GM23338 (cell line): ENCODE measurements around the gene INPP5A. TPM values are rescaled to one million over a fixed set of nuclear protein-coding genes. Genes with fewer than 3 reads are reported as not detected.

Experiments
- ATAC-seq: fragments of 200-7000 bp; cut with Tn5 transposase; 3 replicates; pipeline ENCODE4 v1.9.1; 2020
- DNase-seq: peaks from one replicate; pipeline ENCODE4 v3.0.0-alpha.2; 2015; ENCODE audit warnings: low spot score
- H2AFZ ChIP-seq: fragments of 200-600 bp; sonication (generic); 2 replicates; pipeline ENCODE4 v1.8.0; 2016; ENCODE audit warnings: antibody characterized with exemption, mild to moderate bottlenecking, moderate library complexity
- H3F3A ChIP-seq: fragments of 200-600 bp; sonication (generic); replicated peaks from 2 replicates; pipeline ENCODE4 v1.8.0; 2017; ENCODE audit warnings: antibody characterized with exemption, mixed run types, low read depth
- H3K27ac ChIP-seq: fragments of 200-600 bp; sonication (generic); 2 replicates; pipeline ENCODE4 v1.6.1; 2016; ENCODE audit warnings: low read depth
- H3K27me3 ChIP-seq: fragments of 200-600 bp; sonication (generic); 2 replicates; pipeline ENCODE4 v1.8.0; 2016; ENCODE audit warnings: mild to moderate bottlenecking, mixed run types, moderate library complexity; ENCODE audit not compliant: insufficient read depth
- H3K36me3 ChIP-seq: fragments of 200-600 bp; sonication (generic); 2 replicates; pipeline ENCODE4 v1.8.0; 2016; ENCODE audit warnings: mild to moderate bottlenecking; ENCODE audit not compliant: insufficient read depth
- H3K4me1 ChIP-seq: fragments of 200-600 bp; sonication (generic); 2 replicates; pipeline ENCODE4 v1.8.0; 2016; ENCODE audit warnings: mild to moderate bottlenecking, moderate library complexity; ENCODE audit not compliant: insufficient read depth
- H3K4me2 ChIP-seq: fragments of 200-600 bp; sonication (generic); 2 replicates; pipeline ENCODE4 v1.7.1; 2017; ENCODE audit warnings: mixed run types
- H3K4me3 ChIP-seq: fragments of 200-600 bp; sonication (generic); 2 replicates; pipeline ENCODE4 v1.6.1; 2016; ENCODE audit warnings: mixed run types
- H3K79me2 ChIP-seq: fragments of 200-600 bp; sonication (generic); replicated peaks from 2 replicates; pipeline ENCODE4 v1.8.0; 2017; ENCODE audit warnings: mild to moderate bottlenecking; ENCODE audit not compliant: insufficient read depth
- H3K9me2 ChIP-seq: fragments of 200-600 bp; sonication (generic); 2 replicates; pipeline ENCODE4 v1.8.0; 2017; ENCODE audit not compliant: insufficient read depth
- H4K20me1 ChIP-seq: fragments of 200-600 bp; sonication (generic); replicated peaks from 2 replicates; pipeline ENCODE4 v1.8.0; 2017; ENCODE audit warnings: mild to moderate bottlenecking; ENCODE audit not compliant: insufficient read depth
- H3K27ac Mint-ChIP-seq: 2 replicates; pipeline ENCODE4 v1.8.0; 2020; ENCODE audit warnings: inconsistent platforms, mild to moderate bottlenecking, moderate library complexity, mixed read lengths
- H3K27me3 Mint-ChIP-seq: 3 replicates; pipeline ENCODE4 v1.8.0; 2022; ENCODE audit warnings: low read depth, mild to moderate bottlenecking, moderate library complexity, mixed read lengths, inconsistent platforms; ENCODE audit not compliant: insufficient read depth, poor library complexity
- H3K36me3 Mint-ChIP-seq: 3 replicates; pipeline ENCODE4 v1.8.0; 2021; ENCODE audit warnings: low read depth, mild to moderate bottlenecking, inconsistent platforms, moderate library complexity, mixed read lengths
- H3K4me1 Mint-ChIP-seq: 3 replicates; pipeline ENCODE4 v1.8.0; 2020; ENCODE audit warnings: mild to moderate bottlenecking, inconsistent platforms, mixed read lengths
- H3K4me3 Mint-ChIP-seq: 3 replicates; pipeline ENCODE4 v1.8.0; 2021; ENCODE audit warnings: moderate library complexity, mild to moderate bottlenecking, inconsistent platforms, mixed read lengths
- H3K9me3 Mint-ChIP-seq: 3 replicates; pipeline ENCODE4 v1.8.0; 2020; ENCODE audit warnings: moderate library complexity, mild to moderate bottlenecking, inconsistent platforms, mixed read lengths
- CREB1 ChIP-seq: fragments of 250-450 bp; sonication (Bioruptor Pico); IDR thresholded peaks from 2 replicates; pipeline ENCODE4 v1.5.0; 2020; ENCODE audit warnings: low read depth, mild to moderate bottlenecking, moderate library complexity
- ETS1 ChIP-seq: IDR thresholded peaks from 2 replicates; pipeline ENCODE4 v1.6.1; 2016; ENCODE audit warnings: antibody characterized with exemption
- EZH2phosphoT487 ChIP-seq: fragments of 200-600 bp; sonication (generic); IDR thresholded peaks from one replicate; pipeline ENCODE4 v1.8.1; 2018; ENCODE audit warnings: antibody characterized with exemption; ENCODE audit not compliant: unreplicated experiment
- NANOG ChIP-seq: IDR thresholded peaks from 2 replicates; pipeline ENCODE4 v1.6.1; 2016; ENCODE audit warnings: antibody characterized with exemption, borderline replicate concordance
- POLR2AphosphoS5 ChIP-seq: IDR thresholded peaks from 2 replicates; pipeline ENCODE4 v1.6.1; 2016; ENCODE audit warnings: antibody characterized with exemption, low read depth
- STAT1 ChIP-seq: IDR thresholded peaks from one replicate; pipeline ENCODE4 v1.6.1; 2016; ENCODE audit warnings: antibody characterized with exemption; ENCODE audit not compliant: unreplicated experiment
- ZNF114 ChIP-seq: fragments of 250-450 bp; sonication (Bioruptor Pico); IDR thresholded peaks from 2 replicates; pipeline ENCODE4 v1.5.0; 2020; ENCODE audit warnings: mild to moderate bottlenecking, moderate library complexity
- ZNF331 ChIP-seq: fragments of 250-450 bp; sonication (Bioruptor Pico); IDR thresholded peaks from 2 replicates; pipeline ENCODE4 v1.5.0; 2020; ENCODE audit warnings: low read depth, mild to moderate bottlenecking, moderate library complexity
- ZNF462 ChIP-seq: fragments of 250-450 bp; sonication (Bioruptor Pico); IDR thresholded peaks from 2 replicates; pipeline ENCODE4 v1.5.0; 2020; ENCODE audit warnings: mild to moderate bottlenecking, moderate library complexity
- polyA plus RNA-seq: library from polyadenylated mRNA; unstranded; fragments of >200 nt; fragmentation: Nextera tagmentation; extraction: Ambion mirVana; gene quantifications from 2 replicates; pipeline ENCODE4 v1.2.1, GENCODE V29; 2016
- total RNA-seq: library from RNA; depleted of rRNA; stranded (reverse); fragments of >200 nt; shearing (Covaris generic); gene quantifications from 2 replicates; pipeline ENCODE4 v1.2.3, GENCODE V29; 2014
- TF ChIP-seq, protein P1 (sequence below), 2 experiments: fragments of 200-600 bp in 1 of 2; sonication (generic) in 1 of 2; conservative IDR thresholded peaks; 2 replicates each; pipeline versions ENCODE4 v1.5.1 to v1.6.1; 2016 to 2017; ENCODE audit warnings: antibody characterized with exemption in 2 of 2, low read depth in 2 of 2, mild to moderate bottlenecking in 2 of 2, moderate library complexity in 1 of 2

Gene INPP5A
- total and polyA plus RNA-seq, 2 experiments from 2014 or later, result 5.9 to 40.6 TPM

DNA sequence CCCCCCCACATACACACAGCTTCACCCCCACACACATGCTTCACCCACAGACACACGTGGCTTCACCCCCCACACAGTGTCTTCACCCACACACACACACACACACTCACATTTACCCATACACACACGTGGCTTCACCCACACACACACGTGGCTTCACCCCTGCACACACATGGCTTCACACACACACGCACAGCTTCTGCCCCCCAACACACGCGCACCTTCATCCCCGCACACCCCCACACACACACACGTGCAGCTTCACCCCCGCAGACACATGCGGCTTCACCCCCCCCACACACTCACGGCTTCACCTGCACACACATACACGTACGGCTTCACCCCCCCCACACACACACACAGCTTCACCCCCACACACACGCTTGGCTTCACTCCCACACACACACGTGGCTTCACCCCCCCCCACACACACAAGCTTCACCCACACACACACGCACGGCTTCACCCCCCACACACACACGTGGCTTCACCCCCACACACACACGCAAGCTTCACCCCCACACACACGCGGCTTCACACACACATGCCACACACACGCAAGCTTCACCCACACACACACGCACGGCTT is 165.9 kb downstream of the INPP5A start (continued):
- TF ChIP-seq ETS1, result no peak
- TF ChIP-seq ZNF331 (CRISPR knock-in tag), result no peak
- no peak for TF ChIP-seq EZH2phosphoT487
- TF ChIP-seq, protein P1, sequence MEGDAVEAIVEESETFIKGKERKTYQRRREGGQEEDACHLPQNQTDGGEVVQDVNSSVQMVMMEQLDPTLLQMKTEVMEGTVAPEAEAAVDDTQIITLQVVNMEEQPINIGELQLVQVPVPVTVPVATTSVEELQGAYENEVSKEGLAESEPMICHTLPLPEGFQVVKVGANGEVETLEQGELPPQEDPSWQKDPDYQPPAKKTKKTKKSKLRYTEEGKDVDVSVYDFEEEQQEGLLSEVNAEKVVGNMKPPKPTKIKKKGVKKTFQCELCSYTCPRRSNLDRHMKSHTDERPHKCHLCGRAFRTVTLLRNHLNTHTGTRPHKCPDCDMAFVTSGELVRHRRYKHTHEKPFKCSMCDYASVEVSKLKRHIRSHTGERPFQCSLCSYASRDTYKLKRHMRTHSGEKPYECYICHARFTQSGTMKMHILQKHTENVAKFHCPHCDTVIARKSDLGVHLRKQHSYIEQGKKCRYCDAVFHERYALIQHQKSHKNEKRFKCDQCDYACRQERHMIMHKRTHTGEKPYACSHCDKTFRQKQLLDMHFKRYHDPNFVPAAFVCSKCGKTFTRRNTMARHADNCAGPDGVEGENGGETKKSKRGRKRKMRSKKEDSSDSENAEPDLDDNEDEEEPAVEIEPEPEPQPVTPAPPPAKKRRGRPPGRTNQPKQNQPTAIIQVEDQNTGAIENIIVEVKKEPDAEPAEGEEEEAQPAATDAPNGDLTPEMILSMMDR (conservative IDR thresholded peaks at IDR 0.05; ENCODE audit: low read depth in 2 of 2), result no peak
- TF ChIP-seq ZNF114 (CRISPR knock-in tag), result no peak

DNA sequence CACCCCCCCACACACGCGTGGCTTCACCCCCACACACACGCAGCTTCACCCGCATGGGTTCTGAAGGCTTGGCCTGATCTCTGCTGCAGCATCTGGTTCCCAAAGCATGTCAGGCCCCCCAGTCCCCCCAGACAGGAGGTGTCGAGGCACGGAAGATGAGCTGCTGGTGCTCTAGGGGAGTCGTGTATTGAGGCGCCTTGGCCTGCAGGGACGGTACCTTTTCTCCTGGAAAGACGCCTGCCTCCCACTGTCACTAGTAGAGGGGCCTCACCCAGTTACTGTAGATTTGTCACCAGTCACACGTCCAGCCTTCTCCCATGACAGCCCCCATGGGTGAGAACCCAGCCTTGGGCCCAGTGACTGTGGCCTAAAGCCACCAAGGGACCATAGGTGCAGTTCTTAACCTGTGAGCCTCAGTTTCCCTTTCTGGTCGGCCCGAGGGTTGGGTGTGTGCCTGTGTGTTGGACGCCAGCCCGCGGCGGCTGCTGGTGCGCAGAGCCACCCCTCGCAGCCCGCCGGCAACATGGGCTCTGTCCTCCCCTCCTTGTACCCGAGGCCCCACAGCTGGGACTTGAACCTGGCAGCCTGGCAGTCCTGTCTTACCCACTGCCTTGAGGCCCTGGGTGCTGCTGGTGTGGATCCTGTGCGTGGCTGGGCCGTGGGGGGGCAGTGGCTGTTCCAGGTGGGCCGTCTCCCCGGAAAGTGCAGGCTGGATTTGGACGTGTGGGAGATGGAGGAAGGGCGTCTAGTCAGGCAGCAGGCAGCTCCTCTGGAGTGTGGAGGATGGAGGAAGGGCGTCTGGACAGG is 166.6 kb downstream of the INPP5A start:
- Histone ChIP-seq H3K4me3 (no peak overlapping the region), H3K9me2 (no peaks in the 10 kb centered on the region), H3K36me3 (no peaks in the 10 kb centered on the region; the same call in 1 of the 2 replicates), H3F3A (no peaks in the 10 kb centered on the region), H3K79me2 (no peaks in the 10 kb centered on the region), H3K27me3 (no peaks in the 10 kb centered on the region), H4K20me1 (no peaks in the 10 kb centered on the region), H3K4me2 (no peak overlapping the region), H2AFZ (no peak overlapping the region), H3K27ac (no peak overlapping the region), H3K4me1 (no peaks in the 10 kb centered on the region)
- H3K4me1 Mint-ChIP-seq, result peaks cover 9% of the 10 kb centered on the region
- no peak overlapping the region for H3K4me3 Mint-ChIP-seq
- ATAC-seq (no peak), DNase-seq (no peak)
- peaks cover 26% of the 10 kb centered on the region for H3K9me3 Mint-ChIP-seq
- H3K27ac Mint-ChIP-seq, result no peak overlapping the region; the same call in 1 of the 2 replicates
- peaks cover 32% of the 10 kb centered on the region for H3K36me3 Mint-ChIP-seq
- peaks cover 3% of the 10 kb centered on the region for H3K27me3 Mint-ChIP-seq
- no peak for TF ChIP-seq ETS1
- no peak for TF ChIP-seq NANOG
- no peak for TF ChIP-seq POLR2AphosphoS5
- TF ChIP-seq, protein P1 (conservative IDR thresholded peaks at IDR 0.05; ENCODE audit: low read depth in 2 of 2), result no peak
- TF ChIP-seq CREB1 (CRISPR knock-in tag), result no peak
- TF ChIP-seq ZNF331 (CRISPR knock-in tag), result no peak
- TF ChIP-seq ZNF462 (CRISPR knock-in tag), result no peak
- no peak for TF ChIP-seq ZNF114 (CRISPR knock-in tag)
- TF ChIP-seq STAT1, result no peak
